DMS53 (cell line): Measurements from ENCODE around the gene ALG10B.

Experiments used
- DNase-seq: peaks from one replicate; lab custom pipeline; 2025; lab: John Stamatoyannopoulos, UW

The ALG10B gene

DNA sequence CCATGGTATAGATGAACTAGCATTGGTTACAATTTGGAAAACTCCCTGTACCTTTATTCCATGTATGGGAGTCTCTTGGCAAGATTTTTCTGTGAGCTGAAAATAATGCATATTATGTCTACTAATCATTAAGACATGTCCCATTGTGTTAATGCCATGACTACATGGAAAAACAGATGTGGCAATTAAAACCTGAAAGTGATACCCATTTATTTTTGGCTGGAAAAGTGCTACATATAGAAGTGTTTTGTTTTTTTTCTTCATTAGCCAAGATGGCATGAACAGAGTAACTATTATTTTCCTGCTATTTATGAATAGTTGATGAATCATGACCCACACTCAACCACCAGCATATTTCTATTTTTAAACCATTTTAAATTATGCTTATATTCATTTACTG is 58.2 kb downstream of the ALG10B start:
- DNase-seq = no peak
